ENCODE measurements around the gene PIGZ. TPM values are rescaled to one million over a fixed set of nuclear protein-coding genes. Genes with fewer than 3 reads are reported as not detected.

PIGZ gene
- total RNA-seq, 1 donor, result 4.0 TPM

GRCh38 chr3:197002701-197003454, 34.2 kb upstream of the PIGZ start:
- Histone ChIP-seq H3K4me2 (ENCODE audit: insufficient read depth, low read length) (peak overlapping the region; percentile 83), H3K27ac (ENCODE audit: low read depth, low read length) (peak overlapping the region; percentile 41), H2AFZ (ENCODE audit: low read length) (peak overlapping the region; percentile 70), H3K79me2 (ENCODE audit: insufficient read depth, low read length) (no peaks in the 10 kb centered on the region), H3K4me1 (ENCODE audit: insufficient read depth, low read length) (peaks cover 8% of the 10 kb centered on the region), H3K4me3 (ENCODE audit: insufficient read depth, low read length) (peak overlapping the region; percentile 72), H3K36me3 (ENCODE audit: insufficient read depth, low read length) (no peaks in the 10 kb centered on the region), H3K9me3 (ENCODE audit: low read depth, low read length) (no peaks in the 10 kb centered on the region), H4K20me1 (ENCODE audit: insufficient read depth, low read length) (no peaks in the 10 kb centered on the region), H3K27me3 (ENCODE audit: insufficient read depth, low read length) (no peaks in the 10 kb centered on the region)
- DNase-seq (ENCODE audit: insufficient read length, low spot score, missing footprints), result peak; percentile 100
- TF ChIP-seq CTCF (IDR thresholded peaks at IDR 0.05; ENCODE audit: extremely low read depth, low read depth, low read length), result peak; percentile 51

GRCh38 chr3:197001972-197002700, 33.5 kb upstream of the PIGZ start:
- H3K4me2 ChIP-seq (ENCODE audit: insufficient read depth, low read length), result peak overlapping the region; percentile 83
- no peak for TF ChIP-seq CTCF (IDR thresholded peaks at IDR 0.05; ENCODE audit: extremely low read depth, low read depth, low read length)
- H3K4me1 ChIP-seq (ENCODE audit: insufficient read depth, low read length), result peaks cover 8% of the 10 kb centered on the region
- H3K36me3 ChIP-seq (ENCODE audit: insufficient read depth, low read length), result no peaks in the 10 kb centered on the region
- H3K27ac ChIP-seq (ENCODE audit: low read depth, low read length), result peak overlapping the region; percentile 41
- H3K4me3 ChIP-seq (ENCODE audit: insufficient read depth, low read length), result peak overlapping the region; percentile 72
- peak; percentile 95 for DNase-seq (ENCODE audit: insufficient read length, low spot score, missing footprints)
- peak overlapping the region; percentile 70 for H2AFZ ChIP-seq (ENCODE audit: low read length)
- no peaks in the 10 kb centered on the region for H4K20me1 ChIP-seq (ENCODE audit: insufficient read depth, low read length)
- H3K79me2 ChIP-seq (ENCODE audit: insufficient read depth, low read length), result no peaks in the 10 kb centered on the region
- H3K9me3 ChIP-seq (ENCODE audit: low read depth, low read length), result no peaks in the 10 kb centered on the region
- no peaks in the 10 kb centered on the region for H3K27me3 ChIP-seq (ENCODE audit: insufficient read depth, low read length)

- TF ChIP-seq CTCF (IDR thresholded peaks at IDR 0.05; ENCODE audit: extremely low read depth, low read depth, low read length), result no peak
- peak; percentile 79 for DNase-seq (ENCODE audit: insufficient read length, low spot score, missing footprints)
- peak overlapping the region; percentile 70 for H2AFZ ChIP-seq (ENCODE audit: low read length)
Measured at GRCh38 chr3:197001106-197001971, 32.7 kb upstream of the PIGZ start.

More at GRCh38 chr3:197001106-197001971, 32.7 kb upstream of the PIGZ start:
- peak overlapping the region; percentile 83 for H3K4me2 ChIP-seq (ENCODE audit: insufficient read depth, low read length)
- H3K4me1 ChIP-seq (ENCODE audit: insufficient read depth, low read length), result peaks cover 8% of the 10 kb centered on the region
- peak overlapping the region; percentile 72 for H3K4me3 ChIP-seq (ENCODE audit: insufficient read depth, low read length)
- H3K27me3 ChIP-seq (ENCODE audit: insufficient read depth, low read length), result no peaks in the 10 kb centered on the region
- H3K9me3 ChIP-seq (ENCODE audit: low read depth, low read length), result no peaks in the 10 kb centered on the region
- H3K79me2 ChIP-seq (ENCODE audit: insufficient read depth, low read length), result no peaks in the 10 kb centered on the region
- no peak overlapping the region for H3K27ac ChIP-seq (ENCODE audit: low read depth, low read length)
- H3K36me3 ChIP-seq (ENCODE audit: insufficient read depth, low read length), result no peaks in the 10 kb centered on the region
- no peaks in the 10 kb centered on the region for H4K20me1 ChIP-seq (ENCODE audit: insufficient read depth, low read length)
